Thymus (tissue), 11 donors: ENCODE results near the gene EME1. TPM values are rescaled to one million over a fixed set of nuclear protein-coding genes. Genes with fewer than 3 reads are reported as not detected.

Experiments used
- DNase-seq, 9 donors: peaks; one replicate each; pipeline ENCODE4 v3.0.0-alpha.2; 2013; ENCODE audit warnings: low spot score in 9 of 9, low read depth in 6 of 9, missing footprints in 1 of 9
- H3K27ac ChIP-seq, 2 donors: one replicate each; pipeline ENCODE4 v1.5.1; 2013; ENCODE audit warnings: control low read depth in 1 of 2, low read depth in 1 of 2, low read length in 1 of 2, mild to moderate bottlenecking in 1 of 2, moderate library complexity in 1 of 2
- H3K27me3 ChIP-seq, 2 donors: one replicate each; pipeline ENCODE4 v1.5.1; 2013; ENCODE audit warnings: low read length in 1 of 2; ENCODE audit not compliant: control insufficient read depth in 2 of 2, insufficient read depth in 1 of 2
- H3K36me3 ChIP-seq, 2 donors: one replicate each; pipeline ENCODE4 v1.5.1; 2013; ENCODE audit warnings: low read length in 1 of 2, mild to moderate bottlenecking in 1 of 2, moderate library complexity in 1 of 2; ENCODE audit not compliant: control insufficient read depth in 2 of 2, insufficient read depth in 2 of 2
- H3K4me1 ChIP-seq, 2 donors: one replicate each; pipeline ENCODE4 v1.5.1; 2013; ENCODE audit warnings: low read length in 2 of 2; ENCODE audit not compliant: control insufficient read depth in 2 of 2, insufficient read depth in 2 of 2
- H3K4me3 ChIP-seq, 2 donors: one replicate each; pipeline ENCODE4 v1.5.1; 2013; ENCODE audit warnings: low read length in 2 of 2, control low read depth in 1 of 2, mild to moderate bottlenecking in 1 of 2
- H3K9me3 ChIP-seq, 2 donors: one replicate each; pipeline ENCODE4 v1.5.1; 2013; ENCODE audit warnings: low read length in 1 of 2, mild to moderate bottlenecking in 1 of 2; ENCODE audit not compliant: control insufficient read depth in 2 of 2, insufficient read depth in 1 of 2
- WGBS: extraction: QIAGEN DNeasy Blood & Tissue Kit; methylation state at CpG from one replicate; pipeline ENCODE4 v1.1.7; 2013; 5-methylcytosine and 5-hydroxymethylcytosine counted together
- polyA plus RNA-seq: library from polyadenylated mRNA; stranded (reverse); fragments of 200-250 nt; gene quantifications from one replicate; pipeline ENCODE4 v1.2.3, GENCODE V29; 2013
- total RNA-seq: library from RNA; stranded (reverse); fragments of 120-200 nt; gene quantifications from one replicate; pipeline ENCODE4 v1.2.4, GENCODE V29; 2013
- donor health status: healthy.

The EME1 gene
- total and polyA plus RNA-seq, 2 donors = 1.4 to 7.7 TPM

GRCh38 chr17:50360486-50361115 lies 12.4 kb upstream of the EME1 start:
- peak in 1 of 9 donors; percentile 22 for DNase-seq
- Histone ChIP-seq H3K4me3 (no peak overlapping the region), H3K36me3 (peaks cover 66 to 72% of the 10 kb centered on the region in 2 donors), H3K27me3 (no peaks in the 10 kb centered on the region), H3K4me1 (peaks cover 0 to 22% of the 10 kb centered on the region in 2 donors), H3K27ac (peak overlapping the region in 1 of 2 donors; percentile 76), H3K9me3 (no peaks in the 10 kb centered on the region)
- WGBS = 86% methylated on average over 11 of the region's 11 CpGs

GRCh38 chr17:50361561-50362480 lies 11.2 kb upstream of the EME1 start:
- WGBS = 45% methylated on average over 11 of the region's 11 CpGs
- no peak overlapping the region for H3K4me3 ChIP-seq
- no peak overlapping the region for H3K27ac ChIP-seq
- H3K27me3 ChIP-seq = no peaks in the 10 kb centered on the region
- peaks cover 0 to 22% of the 10 kb centered on the region in 2 donors for H3K4me1 ChIP-seq
- peak in 6 of 9 donors; percentile 43 to 71 (median 54) for DNase-seq
- H3K9me3 ChIP-seq = no peaks in the 10 kb centered on the region
- peaks cover 66 to 72% of the 10 kb centered on the region in 2 donors for H3K36me3 ChIP-seq

GRCh38 chr17:50362661-50363060 lies 10.4 kb upstream of the EME1 start:
- 95% methylated on average over 7 of the region's 7 CpGs for WGBS
- H3K27ac ChIP-seq = no peak overlapping the region
- no peak overlapping the region for H3K4me3 ChIP-seq
- no peak for DNase-seq
- H3K4me1 ChIP-seq = peaks cover 0 to 22% of the 10 kb centered on the region in 2 donors
- no peaks in the 10 kb centered on the region for H3K27me3 ChIP-seq
- H3K36me3 ChIP-seq = peaks cover 68 to 72% of the 10 kb centered on the region in 2 donors
- no peaks in the 10 kb centered on the region for H3K9me3 ChIP-seq

GRCh38 chr17:50363217-50364060 lies 9.6 kb upstream of the EME1 start:
- H3K27ac ChIP-seq = peak overlapping the region in 1 of 2 donors; percentile 42
- WGBS = 85% methylated on average over 8 of the region's 8 CpGs
- DNase-seq = no peak

GRCh38 chr17:50364061-50364458 lies 9.0 kb upstream of the EME1 start:
- H3K27ac ChIP-seq = no peak overlapping the region
- no peak overlapping the region for H3K4me3 ChIP-seq
- no peaks in the 10 kb centered on the region for H3K27me3 ChIP-seq
- peaks cover 0 to 22% of the 10 kb centered on the region in 2 donors for H3K4me1 ChIP-seq
- 91% methylated on average over 4 of the region's 4 CpGs for WGBS
- no peak for DNase-seq
- H3K36me3 ChIP-seq = peaks cover 65 to 68% of the 10 kb centered on the region in 2 donors
- H3K9me3 ChIP-seq = no peaks in the 10 kb centered on the region

More at GRCh38 chr17:50363217-50364060, 9.6 kb upstream of the EME1 start:
- Histone ChIP-seq H3K9me3 (no peaks in the 10 kb centered on the region), H3K36me3 (peaks cover 68 to 71% of the 10 kb centered on the region in 2 donors), H3K27me3 (no peaks in the 10 kb centered on the region), H3K4me1 (peaks cover 0 to 22% of the 10 kb centered on the region in 2 donors), H3K4me3 (no peak overlapping the region)

- H3K36me3 ChIP-seq = peaks cover 60 to 67% of the 10 kb centered on the region in 2 donors
- no peak overlapping the region for H3K27ac ChIP-seq
- 96% methylated on average over 9 of the region's 9 CpGs for WGBS
- no peaks in the 10 kb centered on the region for H3K9me3 ChIP-seq
- peaks cover 0 to 19% of the 10 kb centered on the region in 2 donors for H3K4me1 ChIP-seq
- H3K27me3 ChIP-seq = no peaks in the 10 kb centered on the region
- DNase-seq = no peak
- H3K4me3 ChIP-seq = no peak overlapping the region
Measured at GRCh38 chr17:50364715-50365114, 8.3 kb upstream of the EME1 start.

GRCh38 chr17:50365165-50365564 lies 7.9 kb upstream of the EME1 start:
- no peaks in the 10 kb centered on the region for H3K27me3 ChIP-seq
- peaks cover 60 to 68% of the 10 kb centered on the region in 2 donors for H3K36me3 ChIP-seq
- H3K4me1 ChIP-seq = peaks cover 0 to 17% of the 10 kb centered on the region in 2 donors
- 96% methylated on average over 2 of the region's 2 CpGs for WGBS
- no peak overlapping the region for H3K4me3 ChIP-seq
- H3K9me3 ChIP-seq = no peaks in the 10 kb centered on the region
- no peak for DNase-seq
- H3K27ac ChIP-seq = no peak overlapping the region

GRCh38 chr17:50365649-50366393 lies 7.2 kb upstream of the EME1 start:
- Histone ChIP-seq H3K4me1 (peaks cover 0 to 11% of the 10 kb centered on the region in 2 donors), H3K36me3 (peaks cover 59 to 68% of the 10 kb centered on the region in 2 donors), H3K4me3 (no peak overlapping the region), H3K9me3 (no peaks in the 10 kb centered on the region), H3K27ac (no peak overlapping the region), H3K27me3 (no peaks in the 10 kb centered on the region)
- no peak for DNase-seq
- 94% methylated on average over 14 of the region's 14 CpGs for WGBS
